Esophagus muscularis mucosa (tissue), 3 donors: ENCODE data around the gene INCA1.

ENCODE experiments used
- POLR2A ChIP-seq: fragments of 450-650 bp; IDR thresholded peaks from one replicate; pipeline ENCODE4 v1.6.1; 2017; ENCODE audit warnings: antibody characterized with exemption, moderate library complexity, mild to moderate bottlenecking, low read depth
- TF ChIP-seq, protein P1 (sequence below), 3 experiments: fragments of 200-600 bp in 2 of 3; fragments of 450-650 bp in 1 of 3; sonication (generic) in 2 of 3; IDR thresholded peaks; one replicate each; pipeline ENCODE4 v1.5.1; 2017 to 2019; ENCODE audit warnings: antibody characterized with exemption in 3 of 3, mild to moderate bottlenecking in 2 of 3, moderate library complexity in 1 of 3

DNA sequence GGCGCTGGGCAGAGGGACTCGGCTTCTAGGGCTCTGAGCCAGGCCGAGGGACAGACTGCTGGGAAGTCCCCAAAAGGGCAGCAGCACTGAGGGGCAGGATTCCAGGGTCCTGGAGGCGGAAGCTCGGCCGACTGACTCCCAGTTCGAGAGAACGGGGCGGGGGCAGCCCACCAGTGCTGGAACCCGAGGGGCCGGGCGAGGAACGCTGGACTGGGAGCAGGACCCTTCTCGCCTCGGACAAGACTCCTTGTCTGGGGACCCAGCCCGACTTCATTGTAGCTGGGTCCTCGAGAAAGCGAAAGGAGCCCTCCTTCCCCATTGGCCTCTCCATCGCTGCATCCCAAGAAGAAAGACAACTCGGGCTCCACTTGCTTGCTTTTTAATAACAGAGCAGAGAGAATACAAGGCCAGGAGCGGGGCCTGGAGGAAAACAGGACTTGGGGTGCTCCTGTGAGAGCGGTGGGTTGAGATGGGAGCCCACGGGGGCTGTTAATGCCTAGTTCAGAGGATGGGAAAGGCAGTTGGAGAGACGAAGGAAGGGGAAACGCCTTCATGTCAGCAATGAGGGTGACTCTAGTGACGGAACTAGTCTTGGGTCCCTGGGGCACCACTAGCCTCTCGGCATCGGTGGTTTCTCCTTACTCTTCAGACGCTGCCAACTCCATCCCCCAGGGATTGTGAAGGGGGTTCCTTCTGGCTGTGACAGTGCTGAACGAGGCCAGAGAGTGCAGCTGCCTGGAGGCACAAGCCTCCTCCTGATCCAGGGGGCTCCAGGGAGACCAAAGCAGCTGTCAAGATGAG, 9.4 kb downstream of the INCA1 start:
- TF ChIP-seq, protein P1, sequence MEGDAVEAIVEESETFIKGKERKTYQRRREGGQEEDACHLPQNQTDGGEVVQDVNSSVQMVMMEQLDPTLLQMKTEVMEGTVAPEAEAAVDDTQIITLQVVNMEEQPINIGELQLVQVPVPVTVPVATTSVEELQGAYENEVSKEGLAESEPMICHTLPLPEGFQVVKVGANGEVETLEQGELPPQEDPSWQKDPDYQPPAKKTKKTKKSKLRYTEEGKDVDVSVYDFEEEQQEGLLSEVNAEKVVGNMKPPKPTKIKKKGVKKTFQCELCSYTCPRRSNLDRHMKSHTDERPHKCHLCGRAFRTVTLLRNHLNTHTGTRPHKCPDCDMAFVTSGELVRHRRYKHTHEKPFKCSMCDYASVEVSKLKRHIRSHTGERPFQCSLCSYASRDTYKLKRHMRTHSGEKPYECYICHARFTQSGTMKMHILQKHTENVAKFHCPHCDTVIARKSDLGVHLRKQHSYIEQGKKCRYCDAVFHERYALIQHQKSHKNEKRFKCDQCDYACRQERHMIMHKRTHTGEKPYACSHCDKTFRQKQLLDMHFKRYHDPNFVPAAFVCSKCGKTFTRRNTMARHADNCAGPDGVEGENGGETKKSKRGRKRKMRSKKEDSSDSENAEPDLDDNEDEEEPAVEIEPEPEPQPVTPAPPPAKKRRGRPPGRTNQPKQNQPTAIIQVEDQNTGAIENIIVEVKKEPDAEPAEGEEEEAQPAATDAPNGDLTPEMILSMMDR (IDR thresholded peaks at IDR 0.05): no peak
- no peak for TF ChIP-seq POLR2A
